ENCODE data around the gene NRL. TPM values are rescaled to one million over a fixed set of nuclear protein-coding genes. Genes with fewer than 3 reads are reported as not detected.

The NRL gene
- total RNA-seq, 1 experiment from 2014 or later: 0.66 TPM

DNA sequence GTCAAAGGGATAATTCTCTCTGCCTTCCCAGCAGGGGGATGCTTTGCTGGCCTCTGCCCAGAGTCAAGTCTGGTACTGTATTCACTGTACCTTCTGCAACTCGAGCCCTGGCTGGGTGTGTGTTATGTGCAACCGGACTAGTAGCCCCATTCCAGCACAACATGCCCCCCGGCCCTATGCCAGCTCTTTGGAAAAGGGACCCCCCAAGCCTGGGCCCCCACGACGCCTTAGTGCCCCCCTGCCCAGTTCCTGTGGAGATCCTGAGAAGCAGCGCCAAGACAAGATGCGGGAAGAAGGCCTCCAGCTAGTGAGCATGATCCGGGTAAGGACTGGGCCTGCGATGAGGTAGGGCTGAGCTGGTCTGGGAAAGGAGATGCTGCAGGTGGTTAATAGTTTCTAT lies 35.8 kb upstream of the NRL start:
- Histone ChIP-seq H3K27ac (ENCODE audit: low read depth, low read length) (no peak overlapping the region), H3K4me2 (ENCODE audit: low read length) (no peak overlapping the region), H3K4me1 (ENCODE audit: control insufficient read depth in 1 of 2, insufficient read depth in 2 of 2, low read length in 2 of 2) (peaks cover 8 to 11% of the 10 kb centered on the region in 2 experiments), H3K27me3 (ENCODE audit: insufficient read depth, low read length) (no peaks in the 10 kb centered on the region), H3K79me2 (ENCODE audit: insufficient read depth, low read length) (peaks cover 44% of the 10 kb centered on the region), H3K36me3 (ENCODE audit: control insufficient read depth in 1 of 2, insufficient read depth in 2 of 2, low read length in 2 of 2) (peaks cover 33 to 44% of the 10 kb centered on the region in 2 experiments), H3K9me3 (ENCODE audit: control insufficient read depth in 1 of 2, insufficient read depth in 1 of 2, low read depth in 1 of 2, low read length in 2 of 2) (no peaks in the 10 kb centered on the region), H3K9me2 (ENCODE audit: insufficient read depth) (no peaks in the 10 kb centered on the region), H3K4me3 (replicated peaks in 1 of 2; ENCODE audit: low read depth in 1 of 2, low read length in 2 of 2) (no peak overlapping the region), H4K20me1 (ENCODE audit: insufficient read depth) (no peaks in the 10 kb centered on the region), H2AFZ (ENCODE audit: low read depth, low read length, poor library complexity, severe bottlenecking) (no peak overlapping the region), H3K9ac (ENCODE audit: low read length) (no peak overlapping the region)
- ATAC-seq: no peak
- RAD21 ChIA-PET (ENCODE audit: low non-redundant PET in 1 of 2, low total read pairs in 2 of 2, uncharacterized antibody in 2 of 2, unreplicated experiment in 2 of 2): no interaction called here
- no peak for DNase-seq (ENCODE audit: low read depth, low spot score)
- TF ChIP-seq ZBTB33 (IDR thresholded peaks at IDR 0.05; ENCODE audit: extremely low read depth, insufficient replicate concordance, low read length): no peak
- POLR2A ChIA-PET: interaction anchor here (1.8 kb wide), 1 partner anchor 9 kb away, joined by 4 read pairs; the partner anchor contains the start of gene EMC9
- intact Hi-C loops (cut with micrococcal nuclease): no loop called here
- no TSS peak for BruUV-seq (replicated peaks)
- CTCF ChIA-PET: interaction anchor here (1.0 kb wide), 1 partner anchor 10 kb away, joined by 4 read pairs; the partner anchor contains the start of gene IRF9

- intact Hi-C loops (cut with micrococcal nuclease): no loop called here
- H3K9me3 ChIP-seq (ENCODE audit: control insufficient read depth in 1 of 2, insufficient read depth in 1 of 2, low read depth in 1 of 2, low read length in 2 of 2): no peaks in the 10 kb centered on the region
- POLR2A ChIA-PET: interaction anchor here (1.8 kb wide), 1 partner anchor 9 kb away, joined by 4 read pairs; the partner anchor contains the start of gene EMC9
- H2AFZ ChIP-seq (ENCODE audit: low read depth, low read length, poor library complexity, severe bottlenecking): no peak overlapping the region
- H3K4me2 ChIP-seq (ENCODE audit: low read length): no peak overlapping the region
- no peaks in the 10 kb centered on the region for H3K9me2 ChIP-seq (ENCODE audit: insufficient read depth)
- H3K36me3 ChIP-seq (ENCODE audit: control insufficient read depth in 1 of 2, insufficient read depth in 2 of 2, low read length in 2 of 2): peaks cover 33 to 39% of the 10 kb centered on the region in 2 experiments
- CTCF ChIA-PET: interaction anchor here (1.0 kb wide), 1 partner anchor 11 kb away, joined by 4 read pairs; the partner anchor contains the start of gene IRF9
- no peak overlapping the region for H3K9ac ChIP-seq (ENCODE audit: low read length)
- peaks cover 13 to 16% of the 10 kb centered on the region in 2 experiments for H3K4me1 ChIP-seq (ENCODE audit: control insufficient read depth in 1 of 2, insufficient read depth in 2 of 2, low read length in 2 of 2)
- no TSS peak for BruUV-seq (replicated peaks)
- ATAC-seq (no peak), DNase-seq (ENCODE audit: low read depth, low spot score) (no peak)
- H4K20me1 ChIP-seq (ENCODE audit: insufficient read depth): no peaks in the 10 kb centered on the region
- H3K27ac ChIP-seq (ENCODE audit: low read depth, low read length): no peak overlapping the region
- H3K27me3 ChIP-seq (ENCODE audit: insufficient read depth, low read length): no peaks in the 10 kb centered on the region
- no peak overlapping the region for H3K4me3 ChIP-seq (replicated peaks in 1 of 2; ENCODE audit: low read depth in 1 of 2, low read length in 2 of 2)
- RAD21 ChIA-PET (ENCODE audit: low non-redundant PET in 1 of 2, low total read pairs in 2 of 2, uncharacterized antibody in 2 of 2, unreplicated experiment in 2 of 2): no interaction called here
- H3K79me2 ChIP-seq (ENCODE audit: insufficient read depth, low read length): peaks cover 49% of the 10 kb centered on the region
- no peak for TF ChIP-seq SIN3A (IDR thresholded peaks at IDR 0.05; ENCODE audit: low read depth)
- no peak for TF ChIP-seq ZBTB33 (IDR thresholded peaks at IDR 0.05; ENCODE audit: extremely low read depth, insufficient replicate concordance, low read length)
- no peak for TF ChIP-seq REST (IDR thresholded peaks at IDR 0.05; ENCODE audit: low read depth)
- no peak for TF ChIP-seq ELF1 (IDR thresholded peaks at IDR 0.05; ENCODE audit: borderline replicate concordance, low read depth)
Measured at GRCh38 chr14:24150061-24150460, 35.3 kb upstream of the NRL start.

Measured in HCT116 (cell line).